PC-9 (cell line): ENCODE results near the gene CTNNA3.

ENCODE experiments used
- EZH2 ChIP-seq: fragments of 200-600 bp; sonication (generic); IDR thresholded peaks from 2 replicates; pipeline ENCODE4 v1.8.0; 2017; ENCODE audit warnings: antibody characterized with exemption, low read depth
- TF ChIP-seq, protein P1 (sequence below): fragments of 200-600 bp; sonication (generic); conservative IDR thresholded peaks from 2 replicates; pipeline ENCODE4 v1.6.1; 2017; ENCODE audit warnings: mixed run types, antibody characterized with exemption, mild to moderate bottlenecking, moderate library complexity

- TF ChIP-seq EZH2: no peak
- TF ChIP-seq, protein P1, sequence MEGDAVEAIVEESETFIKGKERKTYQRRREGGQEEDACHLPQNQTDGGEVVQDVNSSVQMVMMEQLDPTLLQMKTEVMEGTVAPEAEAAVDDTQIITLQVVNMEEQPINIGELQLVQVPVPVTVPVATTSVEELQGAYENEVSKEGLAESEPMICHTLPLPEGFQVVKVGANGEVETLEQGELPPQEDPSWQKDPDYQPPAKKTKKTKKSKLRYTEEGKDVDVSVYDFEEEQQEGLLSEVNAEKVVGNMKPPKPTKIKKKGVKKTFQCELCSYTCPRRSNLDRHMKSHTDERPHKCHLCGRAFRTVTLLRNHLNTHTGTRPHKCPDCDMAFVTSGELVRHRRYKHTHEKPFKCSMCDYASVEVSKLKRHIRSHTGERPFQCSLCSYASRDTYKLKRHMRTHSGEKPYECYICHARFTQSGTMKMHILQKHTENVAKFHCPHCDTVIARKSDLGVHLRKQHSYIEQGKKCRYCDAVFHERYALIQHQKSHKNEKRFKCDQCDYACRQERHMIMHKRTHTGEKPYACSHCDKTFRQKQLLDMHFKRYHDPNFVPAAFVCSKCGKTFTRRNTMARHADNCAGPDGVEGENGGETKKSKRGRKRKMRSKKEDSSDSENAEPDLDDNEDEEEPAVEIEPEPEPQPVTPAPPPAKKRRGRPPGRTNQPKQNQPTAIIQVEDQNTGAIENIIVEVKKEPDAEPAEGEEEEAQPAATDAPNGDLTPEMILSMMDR: no peak
Measured at GRCh38 chr10:66244953-66245352, 1451.0 kb downstream of the CTNNA3 start.
